Adrenal gland (tissue), 5 donors: Measurements from ENCODE around the gene SH2D4B.

Source experiments
- CTCF ChIP-seq, 6 experiments: fragments of 450-650 bp in 4 of 6; fragments of 200-600 bp in 2 of 6; sonication (generic) in 1 of 6; IDR thresholded peaks; 1 replicate in 5 of 6; 2 replicates in 1 of 6; pipeline versions ENCODE4 v1.5.1 to v1.8.0; 2016 to 2021; ENCODE audit warnings: antibody characterized with exemption in 6 of 6, mild to moderate bottlenecking in 2 of 6, moderate library complexity in 1 of 6
- POLR2A ChIP-seq, 2 donors: fragments of 450-650 bp; IDR thresholded peaks; one replicate each; pipeline ENCODE4 v1.6.1; 2017; ENCODE audit warnings: antibody characterized with exemption in 2 of 2, mild to moderate bottlenecking in 2 of 2, moderate library complexity in 1 of 2
- donor health status: DM: no; HTN: no; CAD: no.

GRCh38 chr10:80590585-80591125 lies 53.0 kb downstream of the SH2D4B start:
- TF ChIP-seq POLR2A (IDR thresholded peaks at IDR 0.05) (no peak), CTCF (IDR thresholded peaks at IDR 0.05) (no peak)
